ENCODE results near the gene ANP32A. TPM values are rescaled to one million over a fixed set of nuclear protein-coding genes. Genes with fewer than 3 reads are reported as not detected.

Gene ANP32A
- total and polyA plus RNA-seq, 4 donors = 71.4 to 167 (median 118) TPM

- Histone ChIP-seq H3K4me1 (ENCODE audit: control insufficient read depth, insufficient read depth, low read length) (peaks cover 65% of the 10 kb centered on the region), H3K9me3 (ENCODE audit: control insufficient read depth, insufficient read depth, low read length) (no peaks in the 10 kb centered on the region), H3K27me3 (ENCODE audit: control insufficient read depth, insufficient read depth, low read length) (no peaks in the 10 kb centered on the region), H3K4me3 (ENCODE audit: low read depth, low read length) (no peak overlapping the region), H3K27ac (ENCODE audit: low read depth, low read length) (peak overlapping the region; percentile 87), H3K36me3 (ENCODE audit: control insufficient read depth, insufficient read depth, low read length) (peaks cover 4% of the 10 kb centered on the region)
- 74% methylated on average over 2 of the region's 4 CpGs for whole genome bisulfite sequencing (ENCODE audit: insufficient coverage)
- DNase-seq (ENCODE audit: low read depth in 4 of 6, low spot score in 6 of 6) = no peak
These were observed 26.4 kb downstream of the ANP32A start for GRCh38 chr15:68794307-68794706.

- no peak overlapping the region for H3K27ac ChIP-seq (ENCODE audit: low read depth, low read length)
- no peak overlapping the region for H3K4me3 ChIP-seq (ENCODE audit: low read depth, low read length)
- no peak for DNase-seq (ENCODE audit: low read depth in 4 of 6, low spot score in 6 of 6)
- H3K36me3 ChIP-seq (ENCODE audit: control insufficient read depth, insufficient read depth, low read length) = peaks cover 6% of the 10 kb centered on the region
- H3K27me3 ChIP-seq (ENCODE audit: control insufficient read depth, insufficient read depth, low read length) = no peaks in the 10 kb centered on the region
- peaks cover 70% of the 10 kb centered on the region for H3K4me1 ChIP-seq (ENCODE audit: control insufficient read depth, insufficient read depth, low read length)
- 97% methylated on average over 3 of the region's 6 CpGs for WGBS (ENCODE audit: insufficient coverage)
- H3K9me3 ChIP-seq (ENCODE audit: control insufficient read depth, insufficient read depth, low read length) = no peaks in the 10 kb centered on the region
These were observed 26.9 kb downstream of the ANP32A start for GRCh38 chr15:68793776-68794175.

GRCh38 chr15:68792901-68793766 is 27.6 kb downstream of the ANP32A start:
- Histone ChIP-seq H3K4me1 (ENCODE audit: control insufficient read depth, insufficient read depth, low read length) (peaks cover 64% of the 10 kb centered on the region), H3K36me3 (ENCODE audit: control insufficient read depth, insufficient read depth, low read length) (peaks cover 7% of the 10 kb centered on the region), H3K4me3 (ENCODE audit: low read depth, low read length) (no peak overlapping the region), H3K27ac (ENCODE audit: low read depth, low read length) (no peak overlapping the region), H3K27me3 (ENCODE audit: control insufficient read depth, insufficient read depth, low read length) (no peaks in the 10 kb centered on the region), H3K9me3 (ENCODE audit: control insufficient read depth, insufficient read depth, low read length) (no peaks in the 10 kb centered on the region)
- WGBS (ENCODE audit: insufficient coverage) = 67% methylated on average over 7 of the region's 14 CpGs
- no peak for DNase-seq (ENCODE audit: low read depth in 4 of 6, low spot score in 6 of 6)

GRCh38 chr15:68791431-68792283 is 29.0 kb downstream of the ANP32A start:
- no peak overlapping the region for H3K4me3 ChIP-seq (ENCODE audit: low read depth, low read length)
- H3K27me3 ChIP-seq (ENCODE audit: control insufficient read depth, insufficient read depth, low read length) = no peaks in the 10 kb centered on the region
- H3K9me3 ChIP-seq (ENCODE audit: control insufficient read depth, insufficient read depth, low read length) = no peaks in the 10 kb centered on the region
- WGBS (ENCODE audit: insufficient coverage) = no CpG with 5 or more reads among the region's 3 CpGs
- no peak for DNase-seq (ENCODE audit: low read depth in 4 of 6, low spot score in 6 of 6)
- H3K36me3 ChIP-seq (ENCODE audit: control insufficient read depth, insufficient read depth, low read length) = peaks cover 9% of the 10 kb centered on the region
- H3K27ac ChIP-seq (ENCODE audit: low read depth, low read length) = no peak overlapping the region
- H3K4me1 ChIP-seq (ENCODE audit: control insufficient read depth, insufficient read depth, low read length) = peaks cover 57% of the 10 kb centered on the region

- no peak for DNase-seq (ENCODE audit: low read depth in 4 of 6, low spot score in 6 of 6)
- Histone ChIP-seq H3K27ac (ENCODE audit: low read depth, low read length) (no peak overlapping the region), H3K9me3 (ENCODE audit: control insufficient read depth, insufficient read depth, low read length) (no peaks in the 10 kb centered on the region), H3K4me3 (ENCODE audit: low read depth, low read length) (no peak overlapping the region), H3K36me3 (ENCODE audit: control insufficient read depth, insufficient read depth, low read length) (peaks cover 14% of the 10 kb centered on the region), H3K27me3 (ENCODE audit: control insufficient read depth, insufficient read depth, low read length) (no peaks in the 10 kb centered on the region), H3K4me1 (ENCODE audit: control insufficient read depth, insufficient read depth, low read length) (peaks cover 51% of the 10 kb centered on the region)
- 100% methylated on average over 1 of the region's 2 CpGs for WGBS (ENCODE audit: insufficient coverage)
These were observed 29.8 kb downstream of the ANP32A start for GRCh38 chr15:68790910-68791309.

GRCh38 chr15:68790242-68790575 is 30.5 kb downstream of the ANP32A start:
- H3K9me3 ChIP-seq (ENCODE audit: control insufficient read depth, insufficient read depth, low read length) = no peaks in the 10 kb centered on the region
- H3K4me1 ChIP-seq (ENCODE audit: control insufficient read depth, insufficient read depth, low read length) = peaks cover 44% of the 10 kb centered on the region
- DNase-seq (ENCODE audit: low read depth in 4 of 6, low spot score in 6 of 6) = no peak
- WGBS (ENCODE audit: insufficient coverage) = 47% methylated on average over 8 of the region's 8 CpGs
- H3K36me3 ChIP-seq (ENCODE audit: control insufficient read depth, insufficient read depth, low read length) = peaks cover 21% of the 10 kb centered on the region
- peak overlapping the region; percentile 63 for H3K27ac ChIP-seq (ENCODE audit: low read depth, low read length)
- no peak overlapping the region for H3K4me3 ChIP-seq (ENCODE audit: low read depth, low read length)
- no peaks in the 10 kb centered on the region for H3K27me3 ChIP-seq (ENCODE audit: control insufficient read depth, insufficient read depth, low read length)

- Histone ChIP-seq H3K27me3 (ENCODE audit: control insufficient read depth, insufficient read depth, low read length) (no peaks in the 10 kb centered on the region), H3K4me3 (ENCODE audit: low read depth, low read length) (no peak overlapping the region), H3K36me3 (ENCODE audit: control insufficient read depth, insufficient read depth, low read length) (peaks cover 25% of the 10 kb centered on the region), H3K9me3 (ENCODE audit: control insufficient read depth, insufficient read depth, low read length) (no peaks in the 10 kb centered on the region), H3K4me1 (ENCODE audit: control insufficient read depth, insufficient read depth, low read length) (peaks cover 39% of the 10 kb centered on the region), H3K27ac (ENCODE audit: low read depth, low read length) (peak overlapping the region; percentile 63)
- 58% methylated on average over 5 of the region's 7 CpGs for WGBS (ENCODE audit: insufficient coverage)
- DNase-seq (ENCODE audit: low read depth in 4 of 6, low spot score in 6 of 6) = peak in 2 of 6 donors; percentile 27 to 56
These were observed 31.0 kb downstream of the ANP32A start for GRCh38 chr15:68789534-68790241.

GRCh38 chr15:68789091-68789490 is 31.6 kb downstream of the ANP32A start:
- H3K4me1 ChIP-seq (ENCODE audit: control insufficient read depth, insufficient read depth, low read length) = peaks cover 39% of the 10 kb centered on the region
- no peaks in the 10 kb centered on the region for H3K27me3 ChIP-seq (ENCODE audit: control insufficient read depth, insufficient read depth, low read length)
- H3K36me3 ChIP-seq (ENCODE audit: control insufficient read depth, insufficient read depth, low read length) = peaks cover 31% of the 10 kb centered on the region
- DNase-seq (ENCODE audit: low read depth in 4 of 6, low spot score in 6 of 6) = no peak
- 100% methylated on average over 1 of the region's 1 CpG for WGBS (ENCODE audit: insufficient coverage)
- H3K9me3 ChIP-seq (ENCODE audit: control insufficient read depth, insufficient read depth, low read length) = no peaks in the 10 kb centered on the region
- H3K27ac ChIP-seq (ENCODE audit: low read depth, low read length) = no peak overlapping the region
- H3K4me3 ChIP-seq (ENCODE audit: low read depth, low read length) = no peak overlapping the region

- 90% methylated on average over 4 of the region's 8 CpGs for WGBS (ENCODE audit: insufficient coverage)
- Histone ChIP-seq H3K27ac (ENCODE audit: low read depth, low read length) (no peak overlapping the region), H3K27me3 (ENCODE audit: control insufficient read depth, insufficient read depth, low read length) (no peaks in the 10 kb centered on the region), H3K36me3 (ENCODE audit: control insufficient read depth, insufficient read depth, low read length) (peaks cover 39% of the 10 kb centered on the region), H3K4me1 (ENCODE audit: control insufficient read depth, insufficient read depth, low read length) (peaks cover 37% of the 10 kb centered on the region), H3K4me3 (ENCODE audit: low read depth, low read length) (no peak overlapping the region), H3K9me3 (ENCODE audit: control insufficient read depth, insufficient read depth, low read length) (no peaks in the 10 kb centered on the region)
- DNase-seq (ENCODE audit: low read depth in 4 of 6, low spot score in 6 of 6) = no peak
These were observed 32.5 kb downstream of the ANP32A start for GRCh38 chr15:68788264-68788624.
